ENCODE data around the gene JMJD4.

The JMJD4 gene

GRCh38 chr1:227774821-227775661 is 39.9 kb upstream of the JMJD4 start:
- Histone ChIP-seq H3K27me3 (ENCODE audit: insufficient read depth, low read depth, severe bottlenecking) (no peaks in the 10 kb centered on the region), H3K4me3 (ENCODE audit: low read depth, low read length) (no peak overlapping the region), H3K27ac (no peak overlapping the region), H3K36me3 (no peaks in the 10 kb centered on the region), H3K9me3 (ENCODE audit: severe bottlenecking) (no peaks in the 10 kb centered on the region)
- DNase-seq: no peak
- TF ChIP-seq, protein P1, sequence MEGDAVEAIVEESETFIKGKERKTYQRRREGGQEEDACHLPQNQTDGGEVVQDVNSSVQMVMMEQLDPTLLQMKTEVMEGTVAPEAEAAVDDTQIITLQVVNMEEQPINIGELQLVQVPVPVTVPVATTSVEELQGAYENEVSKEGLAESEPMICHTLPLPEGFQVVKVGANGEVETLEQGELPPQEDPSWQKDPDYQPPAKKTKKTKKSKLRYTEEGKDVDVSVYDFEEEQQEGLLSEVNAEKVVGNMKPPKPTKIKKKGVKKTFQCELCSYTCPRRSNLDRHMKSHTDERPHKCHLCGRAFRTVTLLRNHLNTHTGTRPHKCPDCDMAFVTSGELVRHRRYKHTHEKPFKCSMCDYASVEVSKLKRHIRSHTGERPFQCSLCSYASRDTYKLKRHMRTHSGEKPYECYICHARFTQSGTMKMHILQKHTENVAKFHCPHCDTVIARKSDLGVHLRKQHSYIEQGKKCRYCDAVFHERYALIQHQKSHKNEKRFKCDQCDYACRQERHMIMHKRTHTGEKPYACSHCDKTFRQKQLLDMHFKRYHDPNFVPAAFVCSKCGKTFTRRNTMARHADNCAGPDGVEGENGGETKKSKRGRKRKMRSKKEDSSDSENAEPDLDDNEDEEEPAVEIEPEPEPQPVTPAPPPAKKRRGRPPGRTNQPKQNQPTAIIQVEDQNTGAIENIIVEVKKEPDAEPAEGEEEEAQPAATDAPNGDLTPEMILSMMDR (IDR thresholded peaks at IDR 0.05; ENCODE audit: low read depth, low read length): no peak

DNA sequence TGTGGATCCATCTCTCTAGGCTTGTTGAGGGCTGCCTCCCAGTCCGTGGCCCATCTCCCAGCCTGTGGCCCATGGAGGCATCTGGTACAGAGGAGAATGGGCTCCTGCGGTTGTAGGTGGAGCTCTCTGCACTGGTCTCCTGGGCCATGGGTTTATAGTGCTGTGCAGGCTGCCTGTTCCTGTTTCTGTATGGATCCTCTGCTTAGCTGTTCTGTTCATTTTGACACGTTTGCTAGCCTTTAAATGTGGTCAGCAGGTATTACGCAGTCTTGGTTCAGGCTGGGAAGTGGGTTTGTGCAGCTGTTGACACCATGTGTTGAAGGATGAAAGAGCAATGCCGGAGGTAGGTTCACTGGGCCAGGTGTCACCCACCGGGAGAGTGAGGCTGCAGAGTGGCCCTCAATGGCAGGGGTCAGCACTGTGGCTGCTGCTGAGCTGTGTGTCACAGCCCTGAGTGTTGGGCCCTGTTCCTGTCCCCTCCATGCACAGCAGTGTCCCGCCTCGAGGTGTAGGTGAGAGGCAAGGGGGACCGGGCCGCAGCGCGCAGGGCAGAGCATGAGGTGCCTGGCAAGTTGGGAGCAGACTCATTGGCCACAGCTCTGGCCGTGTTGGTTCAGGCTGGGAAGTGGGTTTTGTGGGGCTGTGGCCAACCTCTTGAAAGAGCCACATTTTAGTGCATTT is 39.1 kb upstream of the JMJD4 start:
- TF ChIP-seq, protein P1 (IDR thresholded peaks at IDR 0.05; ENCODE audit: low read depth, low read length): no peak
- H3K36me3 ChIP-seq: no peaks in the 10 kb centered on the region
- no peak overlapping the region for H3K27ac ChIP-seq
- DNase-seq: no peak
- H3K9me3 ChIP-seq (ENCODE audit: severe bottlenecking): no peaks in the 10 kb centered on the region
- no peaks in the 10 kb centered on the region for H3K27me3 ChIP-seq (ENCODE audit: insufficient read depth, low read depth, severe bottlenecking)
- H3K4me3 ChIP-seq (ENCODE audit: low read depth, low read length): no peak overlapping the region

GRCh38 chr1:227773558-227773957 is 38.5 kb upstream of the JMJD4 start:
- no peaks in the 10 kb centered on the region for H3K36me3 ChIP-seq
- TF ChIP-seq, protein P1 (IDR thresholded peaks at IDR 0.05; ENCODE audit: low read depth, low read length): no peak
- no peak for DNase-seq

DNA sequence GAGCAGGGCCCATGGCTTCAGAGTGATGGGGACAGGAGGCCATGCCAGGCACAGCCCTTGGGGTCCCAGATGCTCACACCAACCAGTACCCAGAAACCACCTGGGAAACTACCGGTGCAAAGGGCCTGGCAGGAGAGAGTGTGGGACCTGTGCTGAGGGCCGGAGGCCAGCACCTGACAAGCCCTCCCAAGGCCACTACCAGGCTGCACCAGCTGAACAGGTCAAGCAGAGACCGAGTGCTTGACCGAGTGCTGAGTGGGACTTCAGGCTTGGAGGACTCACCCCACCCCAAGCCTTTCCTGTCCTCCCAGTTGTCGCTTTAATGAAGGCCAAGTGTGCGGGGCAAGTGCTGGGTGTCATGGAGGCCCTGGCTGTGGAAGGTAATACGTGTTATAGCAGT is 36.7 kb upstream of the JMJD4 start:
- H3K4me3 ChIP-seq (ENCODE audit: low read depth, low read length): no peak overlapping the region
- H3K27ac ChIP-seq: no peak overlapping the region
- no peaks in the 10 kb centered on the region for H3K27me3 ChIP-seq (ENCODE audit: insufficient read depth, low read depth, severe bottlenecking)
- no peaks in the 10 kb centered on the region for H3K9me3 ChIP-seq (ENCODE audit: severe bottlenecking)
- no peak for DNase-seq
- H3K36me3 ChIP-seq: no peaks in the 10 kb centered on the region; the same call in 1 of the 2 replicates
- TF ChIP-seq, protein P1 (IDR thresholded peaks at IDR 0.05; ENCODE audit: low read depth, low read length): no peak

More at GRCh38 chr1:227773558-227773957, 38.5 kb upstream of the JMJD4 start:
- Histone ChIP-seq H3K4me3 (ENCODE audit: low read depth, low read length) (no peak overlapping the region), H3K9me3 (ENCODE audit: severe bottlenecking) (no peaks in the 10 kb centered on the region), H3K27ac (no peak overlapping the region), H3K27me3 (ENCODE audit: insufficient read depth, low read depth, severe bottlenecking) (no peaks in the 10 kb centered on the region)

DNA sequence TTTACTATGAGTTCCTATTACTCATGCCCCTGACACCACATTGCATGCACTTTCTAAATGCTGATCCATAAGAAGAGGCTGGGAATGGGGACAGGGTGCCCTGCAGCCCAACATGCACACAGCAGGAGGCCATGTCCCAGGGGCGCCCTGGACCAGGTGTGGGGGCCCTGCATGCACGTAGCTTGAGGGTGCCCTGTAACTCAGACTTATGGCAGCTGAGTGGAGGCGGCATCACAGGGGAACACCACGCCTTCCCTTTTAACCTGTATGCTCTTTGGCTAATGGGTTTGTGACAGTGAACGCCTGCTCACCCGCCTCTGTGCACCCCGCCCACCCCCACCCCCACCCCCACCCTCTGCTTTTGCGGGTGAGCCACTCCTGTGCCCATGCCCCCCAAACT is 36.2 kb upstream of the JMJD4 start:
- Histone ChIP-seq H3K27ac (no peak overlapping the region), H3K36me3 (no peaks in the 10 kb centered on the region; the same call in 1 of the 2 replicates), H3K4me3 (ENCODE audit: low read depth, low read length) (no peak overlapping the region)

More for the DNA sequence above, 36.2 kb upstream of the JMJD4 start:
- Histone ChIP-seq H3K27me3 (ENCODE audit: insufficient read depth, low read depth, severe bottlenecking) (no peaks in the 10 kb centered on the region), H3K9me3 (ENCODE audit: severe bottlenecking) (no peaks in the 10 kb centered on the region)
- no peak for DNase-seq
- TF ChIP-seq, protein P1 (IDR thresholded peaks at IDR 0.05; ENCODE audit: low read depth, low read length): no peak

Data from WERI-Rb-1 (cell line).